GM19238 (cell line): ENCODE results near the gene TPPP.
"Not testable (repeated sequence)": the region's sequence is repeated elsewhere in the genome, so short reads cannot be mapped to it uniquely, and the experiment has no call there.

Experiments used
- DNase-seq: peaks from one replicate; pipeline ENCODE4 v3.0.0; 2011; ENCODE audit warnings: low spot score; ENCODE audit not compliant: insufficient read length

Gene TPPP

GRCh38 chr5:646396-647201, 46.6 kb downstream of the TPPP start:
- no peak for DNase-seq

- DNase-seq: no peak
Measured at GRCh38 chr5:645421-645820, 47.7 kb downstream of the TPPP start.

- DNase-seq: no peak
Measured at GRCh38 chr5:644971-645370, 48.2 kb downstream of the TPPP start.

DNA sequence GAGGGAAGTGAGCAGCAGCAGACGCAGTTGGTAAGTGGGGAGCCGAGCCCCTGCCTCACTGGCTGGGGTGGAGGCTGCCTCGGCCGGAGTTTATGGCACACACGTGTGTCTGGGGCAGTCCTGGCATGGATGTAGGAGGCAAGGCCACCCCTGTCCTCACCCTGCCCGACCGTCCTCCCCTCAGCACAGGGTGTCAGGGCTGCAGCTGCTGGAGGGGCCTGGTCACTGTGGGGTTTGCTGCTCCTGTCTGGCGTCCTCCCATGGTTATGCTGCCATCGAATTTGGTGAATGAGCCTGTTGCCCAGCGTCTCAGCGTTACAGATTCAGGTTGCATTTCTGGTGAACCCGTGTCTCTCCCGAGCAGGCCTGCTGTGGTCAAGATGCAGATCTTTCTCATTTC, 48.6 kb downstream of the TPPP start:
- DNase-seq: no peak

DNA sequence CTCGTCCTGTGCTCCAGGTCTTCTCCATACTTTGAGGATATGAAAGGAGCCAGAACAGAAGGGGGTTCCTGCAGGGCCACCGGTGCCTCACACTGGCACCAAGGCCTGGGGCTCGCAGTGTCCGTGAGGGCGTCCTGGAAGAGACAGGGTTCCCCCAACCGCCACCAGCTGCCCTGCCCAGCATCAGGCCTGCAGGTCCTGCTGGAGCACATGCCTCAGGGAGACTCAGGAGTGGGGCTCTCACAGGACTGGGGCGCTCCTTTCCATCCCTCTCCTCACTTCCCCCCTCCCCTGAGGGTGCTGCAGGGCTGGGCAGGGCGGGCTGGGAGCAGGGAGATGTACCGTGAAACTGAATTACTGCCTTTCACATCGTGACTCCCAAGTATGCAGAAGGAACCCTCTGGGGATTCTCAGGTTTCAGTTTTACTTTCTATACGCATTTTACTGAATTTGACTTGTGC, 49.3 kb downstream of the TPPP start:
- peak; percentile 51 for DNase-seq

DNA sequence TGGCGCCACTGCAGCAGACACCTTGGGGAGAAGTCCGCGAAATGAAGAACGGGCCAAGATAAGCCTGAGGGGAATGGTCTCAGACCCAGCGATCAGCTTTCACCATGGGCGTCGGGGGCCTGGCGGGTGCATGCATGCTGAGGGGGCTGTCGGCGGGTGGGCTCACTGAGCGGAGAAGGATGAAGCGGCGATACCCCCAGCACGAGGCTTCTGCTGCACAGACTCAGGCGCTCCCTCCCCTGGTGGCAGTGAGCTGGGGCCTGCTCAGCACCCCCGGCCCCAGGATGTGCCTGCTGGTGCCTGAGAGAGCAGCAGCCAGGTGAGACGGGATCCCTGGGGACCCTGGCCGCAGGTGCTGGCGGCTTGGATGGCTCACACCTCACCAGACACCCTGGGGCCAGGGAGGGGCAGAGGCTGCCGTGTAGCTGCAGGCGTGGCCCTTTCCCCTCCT, 49.8 kb downstream of the TPPP start:
- peak; percentile 27 for DNase-seq

- no peak for DNase-seq
Measured at GRCh38 chr5:642481-642880, 50.7 kb downstream of the TPPP start.

DNA sequence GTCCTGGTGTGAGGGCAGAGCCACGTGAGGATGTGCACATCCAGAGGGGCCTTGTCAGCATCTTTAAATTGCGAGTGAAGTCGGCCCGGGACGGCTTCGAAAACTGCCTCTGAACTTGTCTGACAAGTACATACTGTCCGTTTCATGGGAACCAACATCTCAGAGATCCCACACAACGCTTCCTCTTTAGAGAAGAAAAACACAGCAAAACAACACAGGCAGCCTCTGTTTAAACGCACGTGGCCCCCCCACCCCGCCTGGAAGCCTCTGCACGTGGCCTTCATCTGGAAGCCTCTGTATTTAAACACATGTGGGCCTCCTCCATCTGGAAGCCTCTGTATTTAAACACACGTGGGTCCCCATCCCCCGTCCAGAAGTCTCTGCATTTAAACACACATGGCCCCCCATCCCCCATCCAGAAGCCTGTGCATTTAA, 51.8 kb downstream of the TPPP start:
- DNase-seq: no peak

- DNase-seq: no peak
Measured at GRCh38 chr5:640461-641330, 52.5 kb downstream of the TPPP start.

DNA sequence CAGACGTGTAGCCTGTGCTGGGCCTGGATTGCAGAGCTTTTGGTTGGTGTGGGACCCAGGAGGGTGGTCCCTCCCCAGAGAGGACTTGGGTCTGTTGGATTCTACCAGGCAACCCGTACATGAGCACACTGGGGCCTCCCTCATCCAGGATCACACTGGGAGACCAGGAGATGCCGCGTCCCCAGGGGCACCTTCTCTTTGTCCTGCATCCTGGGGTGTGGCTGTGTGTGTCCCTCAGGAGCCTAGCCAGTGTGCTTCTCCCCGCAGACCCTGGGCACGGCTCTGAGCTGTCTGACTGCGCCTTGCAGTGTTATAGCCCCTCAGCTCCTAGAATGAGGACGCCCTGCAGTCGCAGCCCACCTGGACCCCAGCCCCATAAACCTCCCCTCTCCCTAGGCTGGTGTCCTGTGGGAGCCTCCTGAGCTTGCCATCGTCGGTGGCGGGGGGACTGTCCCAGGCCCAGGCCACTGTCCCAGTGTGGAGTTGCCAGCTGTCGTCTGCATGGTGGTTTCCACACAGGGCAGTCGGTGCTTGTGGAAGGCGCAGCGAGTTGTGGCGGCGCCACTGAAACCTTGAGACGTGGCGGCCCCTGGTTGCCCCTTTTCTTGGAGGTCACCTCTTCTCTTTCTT, 53.5 kb downstream of the TPPP start:
- DNase-seq: no peak

GRCh38 chr5:639253-639530, 54.0 kb downstream of the TPPP start:
- no peak for DNase-seq

- DNase-seq: no peak
Measured at GRCh38 chr5:638501-639252, 54.5 kb downstream of the TPPP start.

DNA sequence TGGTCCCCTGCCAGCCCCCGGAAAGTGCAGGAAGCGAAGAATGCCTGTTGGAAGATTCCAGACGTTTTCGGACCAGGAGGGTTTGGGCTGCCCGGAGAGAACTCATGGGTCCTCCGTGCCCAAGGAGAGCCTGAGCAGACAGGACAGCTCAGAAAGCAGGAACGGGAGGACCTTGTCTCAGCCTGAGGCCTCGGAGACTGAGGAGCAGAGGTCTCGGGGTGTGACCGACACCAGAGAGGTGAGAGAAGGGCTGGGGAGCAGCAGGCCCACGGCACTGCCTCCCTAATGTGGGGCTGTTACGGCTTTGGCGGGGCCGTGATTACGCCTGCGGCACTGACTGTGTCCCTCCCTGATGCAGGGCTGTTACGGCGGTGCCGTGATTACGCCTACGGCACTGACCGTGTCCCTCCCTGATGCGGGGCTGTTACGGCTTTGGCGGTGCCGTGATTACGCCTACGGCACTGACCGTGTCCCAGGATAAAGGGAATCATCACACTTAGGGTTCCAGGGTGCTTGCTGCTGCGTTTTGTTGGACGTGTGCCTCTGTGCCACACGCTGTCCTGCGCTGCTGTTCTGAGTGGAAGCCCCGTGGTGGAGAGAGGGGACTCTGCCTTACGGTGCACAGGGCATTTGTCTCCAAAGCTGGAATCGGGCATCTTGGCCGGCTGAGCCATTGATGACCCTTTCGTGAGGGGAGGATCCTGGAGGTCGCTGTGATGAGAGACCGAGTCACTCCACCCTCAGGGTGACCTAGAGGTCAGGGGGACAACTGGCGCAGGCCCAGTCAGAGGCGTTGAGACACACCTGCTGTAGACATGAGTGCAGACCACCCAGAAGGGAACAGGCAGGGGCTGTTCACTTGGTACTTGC, 55.3 kb downstream of the TPPP start:
- no peak for DNase-seq

GRCh38 chr5:636951-637350, 56.2 kb downstream of the TPPP start:
- DNase-seq: no peak

DNA sequence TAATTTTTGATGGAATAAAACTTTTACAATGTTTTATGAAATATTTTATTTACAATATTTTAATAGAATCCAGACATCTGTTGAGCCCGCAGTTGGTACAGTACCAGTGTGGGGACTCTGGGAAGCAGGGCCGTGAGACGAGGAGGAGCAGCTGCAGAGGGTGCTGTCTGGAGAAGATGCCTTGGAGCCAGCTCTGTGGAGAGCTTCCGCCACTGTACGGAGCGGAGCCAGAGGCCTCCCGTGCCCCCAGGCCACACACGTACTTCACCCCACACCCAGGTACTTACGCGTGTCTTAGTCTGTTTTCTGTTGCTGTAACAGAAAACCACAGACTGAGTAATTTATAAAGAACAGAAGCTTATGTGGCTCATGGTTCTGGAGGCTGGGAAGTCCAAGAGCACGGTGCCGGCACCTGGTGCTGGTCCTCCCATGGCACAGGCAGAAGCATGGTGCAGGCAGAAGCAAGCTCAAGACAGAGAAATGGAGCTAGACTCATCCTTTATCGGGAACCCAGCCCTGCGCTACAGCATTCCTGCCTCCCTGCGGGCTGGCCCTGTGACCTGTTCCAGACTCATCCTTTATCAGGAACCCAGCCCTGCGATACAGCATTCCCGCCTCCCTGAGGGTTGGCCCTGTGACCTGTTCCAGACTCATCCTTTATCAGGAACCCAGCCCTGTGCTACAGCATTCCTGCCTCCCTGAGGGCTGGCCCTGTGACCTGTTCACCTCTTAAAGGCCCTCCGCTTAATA, 57.7 kb downstream of the TPPP start:
- no peak for DNase-seq

DNA sequence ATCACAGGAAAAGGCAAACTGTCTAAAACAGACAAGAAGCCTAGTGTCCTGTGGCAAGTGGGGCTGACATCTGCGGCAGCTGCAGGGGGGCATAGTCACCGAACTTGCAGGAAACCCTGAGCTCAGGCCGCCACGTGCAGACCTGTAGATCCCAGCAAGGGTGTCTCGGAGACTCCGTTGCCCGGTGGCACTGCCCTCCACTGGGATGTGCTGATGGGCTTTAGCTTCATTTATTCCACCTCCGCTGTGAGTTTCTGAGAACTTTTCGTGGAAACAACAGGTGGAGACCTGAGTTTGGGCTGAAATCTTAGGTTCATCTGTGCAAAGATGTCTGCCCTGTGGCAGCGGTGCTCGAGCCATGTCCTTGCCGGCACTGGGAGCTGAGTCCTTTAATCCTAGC, 59.0 kb downstream of the TPPP start:
- DNase-seq: no peak

- DNase-seq: no peak
Measured at GRCh38 chr5:633501-633955, 59.6 kb downstream of the TPPP start.

- DNase-seq: not testable (repeated sequence)
Measured at GRCh38 chr5:628351-629205, 64.6 kb downstream of the TPPP start.

GRCh38 chr5:627840-628239, 65.3 kb downstream of the TPPP start:
- DNase-seq: no peak
